Activated T-cell treated with anti-CD3 and anti-CD28 coated beads, Interleukin-2, amount 50 U/mL, for 4 hours (primary cell): ENCODE results near the gene PRAMEF9. TPM values are rescaled to one million over a fixed set of nuclear protein-coding genes. Genes with fewer than 3 reads are reported as not detected.

Experiments used
- total RNA-seq, 3 donors: library from RNA; stranded (reverse); gene quantifications; one replicate each; pipeline ENCODE4 v1.2.1, GENCODE V29; 2021

Gene PRAMEF9
- total RNA-seq, 3 donors from 2014 or later = not detected

Other genes starting within 250 kb of the PRAMEF9 start
- gene PRAMEF6, start 224.3 kb upstream of the PRAMEF9 start, total RNA-seq = not detected
- not detected for gene PRAMEF27, start 115.3 kb upstream of the PRAMEF9 start, total RNA-seq
- not detected for gene HNRNPCL3, start 111.1 kb upstream of the PRAMEF9 start, total RNA-seq
- not detected for gene PRAMEF25, start 101.1 kb upstream of the PRAMEF9 start, total RNA-seq
- gene HNRNPCL2, start 55.0 kb upstream of the PRAMEF9 start, total RNA-seq = not detected
- gene PRAMEF26, start 15.8 kb upstream of the PRAMEF9 start, total RNA-seq = not detected
- not detected for gene HNRNPCL4, start 6.2 kb upstream of the PRAMEF9 start, total RNA-seq
- gene PRAMEF13, start 29.6 kb downstream of the PRAMEF9 start, total RNA-seq = not detected
- gene PRAMEF18, start 54.3 kb downstream of the PRAMEF9 start, total RNA-seq = not detected
- gene PRAMEF5, start 82.3 kb downstream of the PRAMEF9 start, total RNA-seq = not detected
- not detected for gene PRAMEF8, start 113.3 kb downstream of the PRAMEF9 start, total RNA-seq
- gene PRAMEF33, start 131.7 kb downstream of the PRAMEF9 start, total RNA-seq = not detected
- gene PRAMEF15, start 143.7 kb downstream of the PRAMEF9 start, total RNA-seq = not detected
- gene PRAMEF14, start 175.3 kb downstream of the PRAMEF9 start, total RNA-seq = not detected
- not detected for gene PRAMEF19, start 200.1 kb downstream of the PRAMEF9 start, total RNA-seq
- not detected for gene PRAMEF17, start 217.8 kb downstream of the PRAMEF9 start, total RNA-seq
- not detected for gene PRAMEF20, start 238.6 kb downstream of the PRAMEF9 start, total RNA-seq